ENCODE data around the gene AKR1C3.
"Not testable (repeated sequence)": the region's sequence is repeated elsewhere in the genome, so short reads cannot be mapped to it uniquely, and the experiment has no call there.

Gene AKR1C3

DNA sequence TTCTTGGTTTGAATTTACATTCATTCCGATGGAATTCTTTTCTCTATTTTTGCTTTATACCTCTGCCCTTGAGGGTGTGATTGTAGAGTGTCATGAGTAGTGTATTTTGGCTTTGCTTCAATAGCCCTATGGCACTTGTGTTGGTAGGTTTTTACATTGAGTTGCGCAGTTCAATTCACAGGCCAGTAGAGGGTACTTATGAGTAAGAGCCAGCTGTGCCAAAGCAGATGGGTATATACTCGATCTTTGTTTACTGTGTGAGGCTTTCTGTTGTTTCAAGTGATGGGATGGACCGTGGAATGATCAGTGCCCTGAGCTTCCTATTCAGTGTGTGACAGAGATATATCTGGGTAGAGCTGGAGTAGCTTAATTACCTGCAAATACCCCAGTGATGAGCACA, 4.3 kb upstream of the AKR1C3 start:
- DNase-seq, result peak; percentile 56 to 72 (median 59)

DNA sequence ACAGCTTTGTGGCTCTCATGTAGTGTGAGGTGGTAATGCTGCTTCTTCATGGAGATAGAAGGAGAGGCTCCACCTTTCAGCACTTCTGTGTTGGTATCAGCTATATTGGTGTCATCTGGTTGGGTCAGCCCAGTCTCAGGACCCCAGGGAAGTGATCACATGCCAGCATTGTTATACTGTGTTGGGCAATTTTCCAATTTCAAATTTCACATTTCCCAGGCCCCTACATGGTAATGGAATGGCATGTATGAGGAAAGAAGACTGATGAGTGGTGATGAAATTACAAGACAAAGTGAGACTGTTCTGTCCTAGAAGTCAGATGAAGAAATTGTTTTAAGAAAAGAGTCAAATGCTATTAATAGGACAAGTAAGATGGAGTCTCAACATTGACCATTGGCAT, 3.7 kb upstream of the AKR1C3 start:
- no peak for DNase-seq

DNA sequence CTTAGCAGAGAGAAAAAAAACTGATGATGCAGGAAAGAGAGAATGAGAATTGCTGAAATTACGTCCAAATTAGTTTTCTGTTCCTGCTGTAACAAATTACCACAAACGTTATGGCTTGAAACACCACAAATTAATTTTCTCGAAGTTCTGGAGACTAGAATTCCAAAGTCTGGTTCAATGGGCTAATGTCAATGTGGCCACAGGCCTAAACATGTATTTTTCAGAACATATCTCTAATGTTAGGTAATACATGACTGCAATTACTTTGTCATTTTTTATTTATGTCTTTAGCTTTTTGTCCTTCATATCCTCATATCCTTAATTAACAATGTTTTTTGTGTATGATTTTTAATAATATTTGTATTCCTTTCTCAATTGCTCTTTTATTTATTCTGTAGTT, 3.0 kb upstream of the AKR1C3 start:
- no peak for DNase-seq

DNA sequence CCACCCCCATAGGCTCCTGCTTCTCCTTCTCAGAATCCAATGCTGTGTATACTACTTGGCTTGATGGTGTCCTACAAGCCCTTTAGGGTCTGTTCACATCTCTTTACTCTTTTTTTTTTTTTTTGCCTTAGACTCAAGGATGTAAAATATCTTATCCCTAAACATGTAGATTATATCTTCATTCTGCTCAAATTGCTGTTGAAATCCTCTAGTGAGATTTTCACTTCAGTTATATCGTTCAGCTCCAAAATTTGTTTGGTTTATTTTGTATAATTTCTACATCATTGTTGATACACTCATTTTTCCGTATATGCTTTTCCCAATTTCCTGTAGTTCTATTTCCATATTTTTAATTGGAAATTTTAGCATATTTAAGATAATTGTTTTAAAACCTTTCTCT, 1.8 kb upstream of the AKR1C3 start:
- DNase-seq, result no peak

DNA sequence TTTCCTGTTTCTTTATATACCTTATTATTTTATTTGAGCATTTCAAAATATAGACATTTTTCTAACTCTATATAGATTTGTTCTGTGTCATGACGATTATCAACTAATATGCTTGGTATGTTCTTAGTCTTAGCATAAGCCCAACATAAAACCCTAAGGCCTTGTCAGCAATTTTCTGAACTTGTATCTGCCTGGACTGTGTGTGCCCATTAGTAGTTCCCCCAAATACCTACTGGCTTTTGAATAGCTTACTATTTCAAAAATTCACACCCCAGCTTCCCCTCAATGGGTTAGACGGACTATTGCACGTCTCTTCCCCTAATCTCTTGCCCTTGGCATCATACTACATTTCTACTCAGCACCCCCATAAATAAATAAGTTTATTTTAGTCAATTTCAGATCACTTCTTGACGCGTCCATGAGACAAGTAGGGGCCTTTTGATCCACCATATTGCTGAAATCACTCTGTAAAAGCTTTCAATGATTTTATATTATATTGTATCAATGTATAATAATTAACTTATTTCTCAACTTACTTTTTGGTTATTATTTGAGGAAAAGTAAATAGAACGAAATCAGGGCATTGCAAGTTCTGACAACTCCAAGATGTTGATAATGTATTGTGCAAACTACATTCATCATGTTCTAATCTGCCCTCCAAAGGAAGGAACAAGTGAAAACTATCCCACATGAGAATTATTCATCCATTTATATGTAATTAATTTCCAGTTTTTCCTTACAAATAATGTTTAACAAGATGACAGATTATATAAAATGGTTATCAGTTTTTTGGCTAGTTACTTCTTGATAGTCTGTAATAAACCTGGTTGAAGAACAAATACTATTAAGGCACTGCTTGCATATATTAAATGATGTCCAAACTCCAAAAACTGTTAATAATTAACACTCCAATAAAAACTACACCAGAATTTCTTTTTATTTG, 1.1 kb upstream of the AKR1C3 start:
- no peak for DNase-seq

DNA sequence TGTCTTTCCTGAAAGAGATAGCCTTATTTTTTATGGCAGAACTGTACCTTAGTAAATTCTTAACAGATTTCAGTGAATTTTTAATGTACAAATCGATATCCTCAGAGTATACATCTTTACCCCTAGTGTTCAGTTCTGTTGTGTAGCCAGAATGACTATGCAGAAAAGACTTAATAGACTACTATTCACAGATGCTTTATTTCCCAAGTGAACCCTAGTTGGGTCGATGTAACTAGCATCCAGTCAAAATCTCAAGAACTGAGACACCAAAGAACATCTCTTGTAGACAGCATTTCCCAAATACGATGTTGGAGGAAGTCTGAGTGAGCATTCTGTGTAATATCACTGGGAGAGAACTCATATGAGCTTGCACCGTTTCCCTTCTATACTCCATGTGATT, 1.5 kb downstream of the AKR1C3 start:
- no peak for DNase-seq

DNA sequence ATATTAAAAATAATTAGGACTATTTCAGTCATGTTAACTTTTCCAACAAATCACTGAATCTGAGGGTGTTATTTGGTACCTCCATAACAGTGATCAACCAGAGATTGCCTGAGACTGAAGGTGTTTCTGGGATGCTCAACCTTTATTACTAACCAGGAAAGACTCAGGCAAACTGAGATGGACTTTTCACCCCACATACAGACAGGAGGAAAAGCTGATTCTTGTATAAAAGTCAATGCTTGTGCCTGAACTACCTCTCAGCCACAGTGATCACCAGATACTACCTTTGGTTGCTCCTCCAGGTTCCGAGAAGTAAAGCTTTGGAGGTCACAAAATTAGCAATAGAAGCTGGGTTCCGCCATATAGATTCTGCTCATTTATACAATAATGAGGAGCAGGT, 1.9 kb downstream of the AKR1C3 start:
- DNase-seq, result no peak

DNA sequence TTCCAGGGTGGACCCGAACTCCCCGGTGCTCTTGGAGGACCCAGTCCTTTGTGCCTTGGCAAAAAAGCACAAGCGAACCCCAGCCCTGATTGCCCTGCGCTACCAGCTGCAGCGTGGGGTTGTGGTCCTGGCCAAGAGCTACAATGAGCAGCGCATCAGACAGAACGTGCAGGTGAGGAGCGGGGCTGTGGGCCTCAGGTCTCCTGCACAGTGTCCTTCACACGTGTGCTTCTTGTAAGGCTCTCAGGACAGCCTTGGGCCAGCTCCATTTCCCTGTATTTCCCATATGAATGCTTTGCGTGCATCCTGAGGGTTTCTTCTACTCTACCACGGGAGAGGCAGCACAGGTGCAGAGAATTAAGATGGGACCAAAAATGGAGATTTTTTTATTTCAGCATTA, 8.3 kb downstream of the AKR1C3 start:
- not testable (repeated sequence) for DNase-seq

DNA sequence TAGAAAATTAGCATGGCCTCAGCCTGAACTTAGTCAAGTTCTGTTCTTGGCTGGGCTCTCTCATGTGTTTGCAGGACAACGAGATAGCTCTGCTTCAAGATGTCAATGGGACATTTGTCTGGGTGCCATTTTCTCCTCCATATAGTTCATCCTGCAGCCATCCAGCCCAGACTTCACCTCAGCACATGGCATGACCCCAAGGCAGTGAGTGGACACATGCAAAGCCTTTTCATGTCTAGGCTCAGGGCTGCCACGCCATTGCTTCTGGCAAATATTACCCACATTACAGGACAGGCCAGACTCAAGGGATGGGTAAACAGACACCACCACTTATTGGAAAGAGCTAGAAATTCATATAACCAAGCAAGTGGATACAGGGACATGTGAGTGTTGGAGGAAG, 9.3 kb downstream of the AKR1C3 start:
- DNase-seq, result no peak

DNA sequence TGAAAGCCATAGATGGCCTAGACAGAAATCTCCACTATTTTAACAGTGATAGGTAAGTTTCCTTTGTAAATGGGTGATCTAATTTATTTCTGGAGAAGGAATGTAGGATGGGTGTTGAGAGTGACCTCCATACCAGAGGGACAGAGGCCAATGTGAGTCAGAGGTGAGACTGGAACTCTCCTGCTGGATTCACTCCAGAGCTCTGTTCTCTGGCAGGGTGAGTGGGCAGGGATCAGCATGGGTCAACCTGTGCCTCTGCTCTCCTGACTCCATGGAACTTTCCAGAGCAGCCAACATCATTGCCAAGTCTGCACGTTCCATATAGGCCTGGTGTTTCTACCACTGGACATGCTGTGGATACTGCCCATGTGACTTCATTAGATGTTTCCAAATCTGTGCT, 11.4 kb downstream of the AKR1C3 start:
- no peak for DNase-seq

DNA sequence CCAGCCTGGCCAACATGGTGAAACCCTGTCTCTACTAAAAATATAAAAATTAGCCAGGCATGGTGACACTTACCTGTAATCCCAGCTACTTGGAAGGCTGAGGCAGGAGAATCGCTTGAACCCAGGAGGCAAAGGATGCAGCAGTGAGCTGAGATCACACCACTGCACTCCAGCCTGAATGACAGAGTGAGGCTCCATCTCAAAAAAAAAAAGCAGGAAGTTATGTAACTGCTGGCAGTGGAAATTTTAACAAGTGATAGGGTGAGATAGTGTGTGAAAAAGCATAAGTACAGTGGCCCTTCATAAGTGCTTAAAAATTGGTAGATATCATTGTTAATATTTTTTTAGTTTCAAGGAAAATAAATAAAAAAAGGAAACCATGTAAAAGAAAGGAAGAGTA, 12.3 kb downstream of the AKR1C3 start:
- DNase-seq, result peak in 1 of 3 donors; percentile 4

DNA sequence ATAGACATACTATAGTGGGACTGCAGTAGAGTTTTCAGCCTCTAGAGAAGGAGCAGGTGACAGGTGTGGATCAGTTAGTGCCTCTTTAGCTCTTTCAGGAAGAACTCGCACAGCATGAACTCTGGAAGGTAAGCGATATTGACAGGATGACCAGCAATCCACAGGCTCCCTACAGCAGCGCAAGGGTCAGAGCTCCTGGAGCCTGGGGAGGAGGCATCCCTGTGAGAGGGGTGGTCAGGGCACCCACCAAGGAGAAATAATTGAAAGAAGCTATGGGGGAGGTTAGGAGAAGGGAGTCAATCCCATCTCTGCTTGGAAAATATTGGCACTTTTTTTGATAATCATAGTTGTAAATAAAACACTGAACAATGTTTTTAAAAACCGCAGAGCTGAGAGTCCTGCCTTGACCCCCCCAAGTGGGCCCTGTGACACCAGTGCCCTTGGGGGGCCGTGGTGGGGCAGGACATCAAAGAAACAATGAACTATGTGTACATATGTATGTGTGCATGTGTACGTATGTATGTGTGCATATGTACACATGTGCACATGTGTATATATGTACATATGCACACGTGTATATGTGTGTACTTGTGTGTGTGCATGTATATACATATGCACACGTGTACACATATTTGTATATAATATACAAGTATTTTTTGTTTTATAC, 13.8 kb downstream of the AKR1C3 start:
- no peak for DNase-seq

DNA sequence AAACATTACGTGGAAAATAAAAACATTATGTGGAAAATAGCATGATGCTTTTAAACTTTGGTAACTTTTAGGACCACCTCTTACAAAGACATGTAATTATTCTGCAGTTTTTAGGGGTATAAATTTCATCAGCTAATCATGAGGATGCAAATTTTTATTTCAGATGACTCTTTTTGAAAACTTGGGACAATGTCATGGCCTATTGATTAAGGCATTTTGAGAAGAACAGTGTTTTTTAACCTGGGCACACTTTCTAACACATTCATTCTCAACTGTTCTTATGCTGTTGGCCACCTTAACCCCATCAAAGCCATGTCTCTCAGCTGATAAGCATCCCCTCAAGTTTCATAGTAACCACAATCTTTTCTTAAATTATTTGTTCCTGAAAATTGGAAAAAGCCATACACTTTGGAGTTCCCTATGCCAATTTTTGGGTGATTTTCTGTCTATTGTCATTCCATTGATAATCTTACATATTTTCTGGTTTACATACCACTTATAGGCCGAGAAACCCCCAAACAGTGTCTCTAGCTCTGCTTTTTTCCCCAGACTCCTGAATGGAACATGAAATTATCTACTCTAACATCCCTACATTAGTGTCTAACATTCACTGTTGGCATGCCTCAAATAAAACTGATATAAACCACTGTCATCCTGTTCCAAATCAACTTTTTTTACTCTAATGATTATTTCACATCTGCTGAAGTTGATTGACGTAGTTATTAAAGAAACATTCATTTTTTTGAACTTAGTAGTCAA, 14.6 kb downstream of the AKR1C3 start:
- DNase-seq, result no peak

DNA sequence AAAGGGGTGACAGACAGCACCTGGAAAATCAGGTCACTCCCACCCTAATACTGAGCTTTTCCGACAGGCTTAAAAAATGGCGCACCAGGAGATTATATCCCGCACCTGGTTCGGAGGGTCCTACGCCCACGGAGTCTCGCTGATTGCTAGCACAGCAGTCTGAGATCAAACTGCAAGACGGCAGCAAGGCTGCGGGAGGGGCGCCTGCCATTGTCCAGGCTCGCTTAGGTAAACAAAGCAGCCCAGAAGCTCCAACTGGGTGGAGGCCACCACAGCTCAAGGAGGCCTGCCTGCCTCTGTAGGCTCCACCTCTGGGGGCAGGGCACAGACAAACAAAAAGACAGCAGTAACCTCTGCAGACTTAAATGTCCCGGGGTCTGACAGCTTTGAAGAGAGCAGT, 15.6 kb downstream of the AKR1C3 start:
- not testable (repeated sequence) for DNase-seq

DNA sequence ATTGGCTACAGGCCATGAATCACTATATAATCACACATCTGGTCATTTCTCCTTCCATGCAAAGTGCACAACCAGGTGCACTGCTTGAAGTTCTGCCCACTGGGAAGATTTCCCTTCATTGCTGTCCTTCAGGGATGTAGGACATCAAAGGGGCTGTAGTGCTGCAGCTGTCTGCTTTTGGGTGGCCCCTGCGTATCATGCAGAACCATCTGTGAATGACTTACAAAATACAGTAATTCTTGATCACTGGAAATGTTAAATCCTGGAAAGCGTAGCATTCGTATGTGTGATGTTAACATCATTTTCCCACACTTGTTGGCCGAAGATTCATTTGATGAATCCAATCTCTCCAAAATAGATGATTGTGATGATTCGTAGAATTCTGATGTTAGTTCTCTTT, 22.4 kb downstream of the AKR1C3 start:
- no peak for DNase-seq

DNA sequence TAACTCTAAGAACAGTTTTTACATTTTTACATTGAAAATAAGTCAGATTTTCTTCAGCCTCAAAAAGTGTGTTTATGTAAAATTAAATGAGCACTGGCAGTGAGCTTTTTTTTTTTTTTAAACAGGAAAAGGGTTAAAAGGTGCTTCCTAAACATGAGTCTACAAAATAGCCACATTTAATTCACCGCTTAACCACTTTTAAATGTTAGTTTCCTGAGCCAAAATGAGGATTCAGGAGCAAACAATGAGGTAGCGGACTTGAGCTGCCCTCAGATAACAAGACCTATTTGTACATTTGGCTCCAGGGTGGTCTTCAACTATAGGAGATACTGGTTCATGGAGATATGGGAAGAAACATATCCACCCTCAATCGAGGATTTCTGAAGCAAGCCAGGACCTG, 22.8 kb downstream of the AKR1C3 start:
- DNase-seq, result no peak

DNA sequence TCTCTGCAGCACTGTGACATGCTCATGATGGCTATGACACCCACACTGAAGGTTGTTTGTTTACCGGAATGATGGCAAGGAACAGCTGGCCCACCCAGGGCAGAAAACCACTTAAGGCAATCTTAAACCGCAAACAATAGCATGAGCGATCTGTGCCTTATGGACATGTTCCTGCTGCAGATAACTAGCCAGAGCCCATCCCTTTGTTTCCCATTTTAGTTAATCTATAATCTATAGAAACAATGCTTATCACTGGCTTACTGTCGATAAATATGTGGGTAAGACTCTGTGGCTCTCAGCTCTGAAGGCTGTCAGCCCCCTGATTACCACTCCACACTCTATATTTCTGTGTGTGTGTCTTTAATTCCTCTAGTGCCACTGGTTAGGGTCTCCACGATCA, 25.8 kb downstream of the AKR1C3 start:
- DNase-seq, result not testable (repeated sequence)

DNA sequence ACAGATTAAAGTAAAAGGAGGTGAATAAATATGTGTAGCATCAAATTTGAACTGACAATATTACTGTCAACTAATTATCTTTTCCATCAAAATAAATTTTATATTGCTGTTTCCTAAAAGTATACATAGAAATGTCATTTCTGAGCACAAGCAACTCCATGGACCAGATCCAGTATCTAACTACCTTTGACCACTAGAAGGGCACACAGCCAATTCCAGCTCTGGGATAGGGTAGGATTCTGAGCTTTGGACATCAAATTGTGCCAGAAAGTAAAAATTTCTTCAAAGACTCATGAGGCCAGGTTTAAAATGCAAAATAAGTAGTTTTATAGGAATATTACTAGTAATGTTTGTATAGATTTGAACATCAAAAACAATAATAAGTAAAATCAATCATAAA, 29.7 kb downstream of the AKR1C3 start:
- no peak for DNase-seq

DNA sequence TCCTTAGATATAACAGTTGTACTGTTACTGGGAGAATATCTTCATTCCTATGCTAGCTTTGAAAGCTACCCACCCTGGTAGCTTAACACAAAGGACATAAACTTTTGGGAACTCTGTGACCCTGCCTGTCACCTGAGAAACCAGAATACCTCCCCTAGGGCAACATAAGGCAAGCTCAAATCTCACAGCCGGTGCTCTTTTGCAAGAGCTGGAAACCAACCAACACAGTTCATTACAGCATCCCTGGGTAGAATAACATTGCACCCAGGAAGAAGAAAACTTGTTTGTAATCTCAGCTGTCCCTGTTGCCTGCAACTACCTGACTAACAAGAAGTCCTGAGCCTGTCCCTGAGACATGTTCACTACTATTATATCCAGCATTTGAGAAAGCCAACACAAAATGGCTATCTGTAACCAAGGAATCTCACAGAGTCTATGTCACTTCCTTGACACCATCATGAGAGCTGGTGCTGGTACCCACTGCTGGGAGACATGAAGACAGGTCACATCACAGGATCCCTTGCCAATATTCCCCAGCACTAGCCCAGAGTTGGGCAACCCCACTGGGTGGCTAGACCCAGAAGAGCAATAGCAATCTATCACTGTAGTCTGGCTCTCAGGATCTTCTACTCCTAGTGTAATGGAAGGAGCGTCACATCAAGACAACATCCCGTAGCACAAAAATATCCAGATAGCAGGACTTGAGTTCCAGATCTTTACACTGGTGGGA, 31.3 kb downstream of the AKR1C3 start:
- DNase-seq, result no peak

DNA sequence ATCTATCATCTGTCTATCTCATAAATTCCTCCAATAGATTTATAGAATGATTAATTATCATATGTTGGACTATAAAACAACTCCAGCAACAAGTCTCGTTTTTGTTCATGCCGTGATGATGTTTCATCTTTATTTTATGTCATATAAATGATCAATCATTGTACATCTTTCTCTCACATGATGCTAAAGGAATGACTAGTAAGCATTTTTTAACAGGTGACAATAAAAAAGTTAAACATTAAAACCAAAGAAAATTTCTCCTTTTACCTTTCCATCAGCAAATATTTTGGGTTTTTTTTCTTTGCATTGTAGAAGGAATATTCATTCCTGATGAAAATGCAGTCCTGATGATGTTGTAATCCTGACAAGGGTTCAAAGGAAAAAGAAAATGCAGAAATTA, 41.4 kb downstream of the AKR1C3 start:
- no peak for DNase-seq

DNA sequence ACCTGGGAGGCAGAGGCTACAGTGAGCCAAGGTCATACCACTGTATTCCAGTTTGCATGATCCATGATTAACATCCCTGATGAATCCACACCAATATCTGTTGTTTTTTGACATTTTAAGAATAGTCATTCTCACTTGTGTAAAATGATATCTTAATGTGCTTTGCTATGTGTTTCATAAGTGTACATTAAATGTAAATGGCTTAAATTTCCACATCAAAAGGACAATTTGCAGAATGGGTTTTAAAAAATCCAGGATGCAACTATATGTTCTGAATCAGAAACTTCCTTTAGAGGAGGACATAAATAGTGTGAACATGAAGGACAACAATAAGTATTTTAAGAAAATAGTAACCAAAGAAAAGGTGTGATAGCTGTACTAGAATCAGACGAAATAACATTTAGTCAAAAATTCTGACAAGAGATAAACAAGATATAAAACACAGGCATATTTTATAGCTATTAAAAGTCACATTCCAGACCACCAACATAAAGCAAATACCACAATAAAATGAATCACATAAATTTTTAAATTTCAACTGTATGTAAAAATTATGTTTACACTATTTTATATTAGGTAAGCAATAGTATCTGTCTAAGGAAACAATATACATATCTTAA, 42.4 kb downstream of the AKR1C3 start:
- no peak for DNase-seq

DNA sequence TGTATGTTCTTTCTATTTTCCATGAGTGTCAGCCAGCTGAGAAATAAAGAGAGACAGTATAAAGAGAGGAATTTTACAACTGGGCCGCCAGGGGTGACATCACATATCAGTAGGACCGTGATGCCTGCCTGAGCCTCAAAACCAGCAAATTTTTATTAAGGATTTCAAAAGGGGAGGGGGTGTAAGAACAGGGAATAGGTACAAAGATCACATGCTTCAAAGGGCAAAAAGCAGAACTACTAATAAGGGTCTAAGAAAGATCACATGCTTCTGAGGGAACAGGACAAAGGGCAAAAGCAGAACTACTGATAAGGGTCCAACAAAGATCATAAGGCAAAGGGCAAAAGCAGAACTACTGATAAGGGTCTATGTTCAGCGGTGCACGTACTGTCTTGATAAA, 43.5 kb downstream of the AKR1C3 start:
- DNase-seq, result not testable (repeated sequence)
